GM10266 (cell line): ENCODE results near the gene AHDC1.
A peak's percentile ranks its signal among the peaks of the same experiment; 100 is the strongest.

Experiments used
- DNase-seq: peaks from one replicate; pipeline ENCODE4 v3.0.0; 2012; ENCODE audit errors: extremely low spot score
- TF ChIP-seq, protein P1 (sequence below): IDR thresholded peaks from 2 replicates; pipeline ENCODE4 v1.5.1; 2012; ENCODE audit warnings: mild to moderate bottlenecking, low read depth; ENCODE audit not compliant: control insufficient read depth, insufficient read depth; ENCODE audit errors: missing control alignments

The AHDC1 gene

DNA sequence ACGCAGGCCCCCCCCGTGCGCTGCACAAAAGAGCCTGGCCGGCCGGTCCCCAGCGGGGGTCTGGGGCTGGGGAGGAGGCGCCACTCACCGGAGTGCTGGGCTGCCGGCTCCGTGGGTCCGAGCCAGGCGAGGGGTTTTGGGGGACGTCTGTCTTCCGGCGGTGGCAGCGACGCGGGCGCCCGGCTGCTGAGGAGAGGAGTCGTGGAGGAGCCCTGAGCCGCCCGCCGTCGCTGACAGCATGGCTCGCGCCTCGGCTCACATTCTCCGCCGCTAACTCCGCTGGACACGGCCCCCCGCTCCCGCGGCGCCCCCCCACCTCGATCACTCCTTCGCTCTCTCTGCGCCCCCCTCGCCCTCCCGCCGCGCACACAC lies 649 bp downstream of the AHDC1 start:
- DNase-seq, result peak; percentile 78
- TF ChIP-seq, protein P1, sequence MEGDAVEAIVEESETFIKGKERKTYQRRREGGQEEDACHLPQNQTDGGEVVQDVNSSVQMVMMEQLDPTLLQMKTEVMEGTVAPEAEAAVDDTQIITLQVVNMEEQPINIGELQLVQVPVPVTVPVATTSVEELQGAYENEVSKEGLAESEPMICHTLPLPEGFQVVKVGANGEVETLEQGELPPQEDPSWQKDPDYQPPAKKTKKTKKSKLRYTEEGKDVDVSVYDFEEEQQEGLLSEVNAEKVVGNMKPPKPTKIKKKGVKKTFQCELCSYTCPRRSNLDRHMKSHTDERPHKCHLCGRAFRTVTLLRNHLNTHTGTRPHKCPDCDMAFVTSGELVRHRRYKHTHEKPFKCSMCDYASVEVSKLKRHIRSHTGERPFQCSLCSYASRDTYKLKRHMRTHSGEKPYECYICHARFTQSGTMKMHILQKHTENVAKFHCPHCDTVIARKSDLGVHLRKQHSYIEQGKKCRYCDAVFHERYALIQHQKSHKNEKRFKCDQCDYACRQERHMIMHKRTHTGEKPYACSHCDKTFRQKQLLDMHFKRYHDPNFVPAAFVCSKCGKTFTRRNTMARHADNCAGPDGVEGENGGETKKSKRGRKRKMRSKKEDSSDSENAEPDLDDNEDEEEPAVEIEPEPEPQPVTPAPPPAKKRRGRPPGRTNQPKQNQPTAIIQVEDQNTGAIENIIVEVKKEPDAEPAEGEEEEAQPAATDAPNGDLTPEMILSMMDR, result no peak

DNA sequence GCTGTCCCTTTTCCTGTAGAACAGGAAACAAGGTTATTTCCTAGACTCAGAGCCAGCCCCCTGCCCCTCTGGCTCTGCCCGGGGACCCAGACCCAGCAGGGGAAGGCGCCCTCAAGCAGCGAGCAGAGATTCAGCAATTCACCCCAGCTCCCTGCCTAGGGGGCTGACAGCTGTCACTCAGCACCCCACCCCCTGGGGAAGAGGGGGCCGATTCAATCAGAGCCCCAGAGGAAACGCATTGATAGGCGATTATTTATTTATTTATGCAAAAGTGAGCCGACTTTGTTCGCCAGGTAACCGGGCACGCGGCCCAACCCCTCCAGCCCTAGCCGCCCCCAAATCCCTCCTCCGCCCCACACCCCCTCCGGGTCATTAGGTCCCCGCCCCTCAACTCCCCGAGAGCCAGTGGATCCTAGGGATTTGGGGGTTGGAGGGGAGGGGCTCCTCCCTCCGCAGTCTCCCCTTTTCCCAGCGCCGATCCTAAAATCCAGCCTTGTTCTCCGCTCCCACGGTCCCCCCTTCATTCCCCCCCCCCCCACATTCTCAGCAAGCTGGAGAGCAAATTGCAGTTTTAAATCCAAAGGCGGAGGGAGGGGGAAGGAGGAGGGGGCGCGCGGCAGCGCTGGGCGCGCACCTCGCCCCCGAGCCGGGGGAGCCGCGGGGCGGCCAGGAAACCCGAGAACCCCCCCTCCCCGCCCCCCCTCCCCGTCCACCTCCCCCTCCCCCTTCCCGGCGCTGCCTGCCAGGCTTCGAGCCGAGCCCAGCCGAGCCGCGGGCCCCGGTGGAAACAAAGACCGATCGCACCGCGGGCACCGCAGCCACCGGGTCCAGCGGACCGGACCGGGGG lies 1.3 kb downstream of the AHDC1 start:
- TF ChIP-seq, protein P1, result peak; percentile 4
- DNase-seq, result peak; percentile 69

DNA sequence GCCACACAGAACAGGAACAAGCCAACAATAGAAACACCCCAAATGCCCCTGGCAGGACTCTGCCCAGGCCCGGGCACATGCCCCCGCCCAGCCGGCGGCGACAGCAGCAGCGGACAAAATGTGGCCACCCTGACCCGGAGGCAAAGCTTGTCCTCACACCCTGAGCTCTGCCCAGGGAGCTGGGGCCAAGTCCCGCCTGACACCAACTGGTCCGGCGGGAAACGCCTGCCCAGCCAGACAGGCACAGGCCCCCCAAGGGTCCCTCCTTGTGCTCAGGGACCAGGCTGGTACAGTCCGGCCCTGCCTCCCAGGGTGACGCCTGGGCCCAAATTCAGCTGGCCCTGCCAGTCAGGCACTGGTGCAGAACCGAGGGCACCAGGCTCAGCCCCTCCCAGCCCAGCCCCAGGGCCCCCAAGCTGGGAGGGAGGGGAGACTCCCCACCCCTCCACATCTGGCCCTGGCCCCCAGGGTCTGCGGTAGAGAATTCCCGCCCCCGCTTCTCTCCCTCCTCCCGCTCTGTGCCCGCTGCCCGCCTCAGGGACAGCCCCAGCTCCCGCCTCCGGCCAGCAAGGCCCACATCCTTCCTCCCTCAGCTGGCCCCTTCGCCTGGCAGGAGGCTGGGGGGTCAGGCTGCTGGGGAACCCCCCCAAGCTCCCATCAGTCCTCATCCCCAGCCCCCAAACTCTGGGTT lies 2.0 kb downstream of the AHDC1 start:
- TF ChIP-seq, protein P1, result no peak
- DNase-seq, result no peak

DNA sequence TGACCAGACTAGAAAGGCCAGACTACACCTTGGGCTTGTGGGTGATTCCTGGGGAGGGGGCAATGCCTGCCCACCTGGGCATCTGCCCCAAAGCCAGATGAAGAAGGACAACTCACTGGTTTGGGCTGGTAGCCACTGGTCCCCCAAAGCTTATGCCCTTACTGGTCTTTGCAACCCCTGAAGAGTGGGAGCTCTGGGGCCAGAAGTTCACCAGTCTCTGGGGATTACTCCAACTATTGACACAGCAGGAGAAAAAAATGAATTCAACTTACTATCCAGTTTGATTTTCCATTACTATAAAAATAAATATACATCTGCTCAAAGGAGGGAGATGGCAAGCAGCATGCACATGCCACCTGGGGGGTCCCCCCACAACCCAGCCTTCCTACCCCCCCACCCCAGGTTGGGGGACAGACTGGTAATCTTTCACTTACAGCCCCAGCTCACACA lies 2.6 kb downstream of the AHDC1 start:
- no peak for DNase-seq
- TF ChIP-seq, protein P1, result no peak

DNA sequence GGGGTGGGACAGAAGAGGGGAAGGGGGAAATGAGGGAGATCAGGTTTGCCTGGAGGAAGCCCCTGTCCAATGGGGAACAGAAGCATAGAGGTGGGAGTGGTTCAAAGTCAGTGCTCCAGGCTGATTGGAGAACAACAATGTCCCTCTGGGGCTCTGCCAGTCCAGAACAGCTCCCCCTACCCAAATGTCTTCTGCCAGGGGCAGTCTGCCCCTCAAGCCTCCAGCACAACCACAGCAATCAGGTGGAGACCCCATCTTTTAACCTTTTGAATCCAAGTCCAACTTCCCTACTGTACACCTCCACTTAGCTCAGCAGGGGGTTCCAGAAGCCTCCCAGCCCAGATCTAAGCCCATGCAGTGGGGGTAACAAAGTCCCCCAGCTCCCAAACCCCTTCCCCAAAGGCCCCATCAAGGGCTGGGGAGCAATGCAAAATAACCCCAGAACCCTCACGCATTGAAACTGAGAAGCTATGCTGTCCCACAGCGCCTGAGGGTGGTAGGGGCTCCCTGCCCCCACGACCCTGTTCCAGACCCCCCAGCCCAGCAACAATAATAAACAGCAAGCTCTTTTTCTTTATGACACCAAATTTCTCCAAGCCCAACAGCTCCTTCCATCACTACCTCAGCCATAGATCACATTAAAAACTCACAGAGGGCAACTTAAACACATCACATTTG lies 3.3 kb downstream of the AHDC1 start:
- no peak for DNase-seq
- TF ChIP-seq, protein P1, result no peak

DNA sequence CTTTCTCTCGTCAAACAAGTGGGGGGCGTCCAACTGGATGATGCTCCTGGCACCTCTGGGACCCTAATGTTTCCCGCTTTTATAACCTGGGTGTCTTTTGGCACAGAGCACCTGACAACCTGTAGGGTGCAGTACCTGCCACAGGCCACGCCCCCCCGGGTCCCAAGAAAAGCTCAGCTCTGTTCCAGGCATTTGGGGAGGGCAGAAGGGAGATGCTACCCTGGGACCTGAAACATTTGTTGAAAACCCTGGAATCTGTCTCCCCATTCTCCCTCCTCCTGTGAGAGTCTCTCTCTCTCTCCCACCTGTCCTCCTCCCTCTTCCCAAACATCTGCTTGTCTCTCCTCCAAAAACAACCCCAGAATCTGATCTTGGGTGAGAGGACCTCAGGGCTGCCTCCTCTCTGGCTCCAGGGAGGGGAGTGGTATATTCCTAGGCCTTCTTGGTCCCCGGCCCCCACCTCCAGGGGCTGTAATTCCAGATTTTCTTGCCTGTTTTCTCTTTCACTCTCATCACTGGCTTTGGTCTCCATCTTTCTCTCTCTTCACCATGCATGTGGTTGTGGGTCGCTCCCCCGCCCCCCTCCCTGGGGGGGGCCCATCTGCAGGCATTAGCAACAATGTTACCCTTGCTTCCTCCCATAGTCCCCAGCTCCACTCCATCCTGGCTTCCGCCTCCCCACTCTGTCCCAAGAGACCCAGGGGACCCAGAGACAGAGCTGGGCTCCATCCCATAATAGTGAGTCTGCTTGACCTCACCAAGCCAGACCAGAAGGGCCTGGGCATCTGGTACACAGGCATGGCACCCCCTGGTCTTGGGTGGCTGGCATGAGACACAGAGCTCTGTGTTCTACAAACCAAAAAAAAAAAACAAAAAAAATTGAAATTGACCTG lies 4.1 kb downstream of the AHDC1 start:
- TF ChIP-seq, protein P1, result no peak
- no peak for DNase-seq
